ENCODE measurements around the gene RPS27L. TPM values are rescaled to one million over a fixed set of nuclear protein-coding genes. Genes with fewer than 3 reads are reported as not detected.
A peak's percentile ranks its signal among the peaks of the same experiment; 100 is the strongest.

RPS27L gene
- polyA plus RNA-seq, 1 experiment = 171 TPM

DNA sequence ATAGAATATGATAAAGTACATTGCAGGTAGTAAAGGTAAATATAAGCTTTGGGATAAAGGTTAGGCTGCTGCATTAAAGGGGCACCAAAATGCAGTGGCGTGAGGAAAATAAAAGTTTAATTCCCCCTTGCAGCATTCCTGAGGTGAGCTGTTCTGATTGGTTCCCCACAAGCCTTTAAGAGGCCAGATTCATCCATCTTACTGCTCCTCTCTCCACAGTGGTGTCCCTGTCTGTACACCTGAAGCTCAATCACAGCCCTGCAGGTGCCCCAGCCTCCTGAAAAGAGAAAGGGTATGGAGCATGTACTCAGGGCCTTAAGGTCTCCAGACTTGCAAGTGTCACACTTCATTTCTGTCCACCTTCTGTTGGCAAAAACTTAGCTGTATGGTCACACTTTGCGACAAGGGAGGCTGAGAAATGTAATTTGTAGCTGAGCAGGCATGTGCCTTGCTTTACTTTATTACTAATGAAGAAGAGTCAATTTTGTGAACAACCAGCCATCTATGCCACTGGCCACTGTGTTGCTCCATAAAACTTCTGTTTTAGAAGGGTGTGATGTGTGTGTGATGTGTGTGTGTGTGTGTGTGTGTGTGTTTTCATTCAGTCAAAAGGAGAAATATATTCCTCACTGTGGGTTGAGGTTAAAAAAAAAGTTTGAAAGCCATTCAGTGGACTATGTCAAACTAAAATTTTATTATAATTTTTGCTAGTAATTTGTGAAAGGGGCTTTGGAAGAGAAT lies 22.9 kb downstream of the RPS27L start:
- CTCF ChIA-PET = interaction anchor here (0.6 to 1.1 kb wide), 3 partner anchors 9 to 87 kb away, joined by 3 read pairs; no protein-coding TSS in a partner anchor
- peaks cover 5% of the 10 kb centered on the region for H3K36me3 ChIP-seq (ENCODE audit: control insufficient read depth, insufficient read depth, low read length)
- no peak for DNase-seq (ENCODE audit: low read depth)
- H3K4me3 ChIP-seq (ENCODE audit: low read depth, low read length) = no peak overlapping the region
- POLR2A ChIA-PET = interaction anchor here (0.6 kb wide), 2 partner anchors 11 to 155 kb away, joined by 3 read pairs; no protein-coding TSS in a partner anchor
- H3K27me3 ChIP-seq (ENCODE audit: control insufficient read depth, insufficient read depth, low read length) = no peaks in the 10 kb centered on the region
- TF ChIP-seq, protein P1, sequence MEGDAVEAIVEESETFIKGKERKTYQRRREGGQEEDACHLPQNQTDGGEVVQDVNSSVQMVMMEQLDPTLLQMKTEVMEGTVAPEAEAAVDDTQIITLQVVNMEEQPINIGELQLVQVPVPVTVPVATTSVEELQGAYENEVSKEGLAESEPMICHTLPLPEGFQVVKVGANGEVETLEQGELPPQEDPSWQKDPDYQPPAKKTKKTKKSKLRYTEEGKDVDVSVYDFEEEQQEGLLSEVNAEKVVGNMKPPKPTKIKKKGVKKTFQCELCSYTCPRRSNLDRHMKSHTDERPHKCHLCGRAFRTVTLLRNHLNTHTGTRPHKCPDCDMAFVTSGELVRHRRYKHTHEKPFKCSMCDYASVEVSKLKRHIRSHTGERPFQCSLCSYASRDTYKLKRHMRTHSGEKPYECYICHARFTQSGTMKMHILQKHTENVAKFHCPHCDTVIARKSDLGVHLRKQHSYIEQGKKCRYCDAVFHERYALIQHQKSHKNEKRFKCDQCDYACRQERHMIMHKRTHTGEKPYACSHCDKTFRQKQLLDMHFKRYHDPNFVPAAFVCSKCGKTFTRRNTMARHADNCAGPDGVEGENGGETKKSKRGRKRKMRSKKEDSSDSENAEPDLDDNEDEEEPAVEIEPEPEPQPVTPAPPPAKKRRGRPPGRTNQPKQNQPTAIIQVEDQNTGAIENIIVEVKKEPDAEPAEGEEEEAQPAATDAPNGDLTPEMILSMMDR (IDR thresholded peaks at IDR 0.05; ENCODE audit: insufficient read depth, low read depth, low read length) = no peak

DNA sequence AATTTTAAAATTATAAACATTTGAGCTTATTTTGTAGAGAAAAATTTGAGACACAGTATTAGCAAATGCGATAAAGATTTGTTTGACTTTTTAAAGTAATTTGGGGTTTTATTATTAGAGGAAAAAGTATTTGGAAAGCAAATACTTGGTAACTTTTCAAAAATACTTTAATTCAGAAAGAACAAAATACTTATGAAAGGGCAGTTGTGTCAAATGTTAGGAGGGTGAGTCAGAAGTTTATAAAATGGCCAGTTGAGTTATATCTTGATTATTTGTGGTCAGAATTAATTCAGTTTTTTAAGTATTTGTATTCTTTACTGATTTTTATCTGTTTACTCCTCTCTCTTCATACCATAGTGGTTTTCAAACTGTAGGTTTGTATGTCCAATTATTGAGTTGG lies 23.5 kb downstream of the RPS27L start:
- no peak overlapping the region for H3K4me3 ChIP-seq (ENCODE audit: low read depth, low read length)
- CTCF ChIA-PET = interaction anchor here (0.8 to 1.0 kb wide), 2 partner anchors 9 to 215 kb away, joined by 3 read pairs; no protein-coding TSS in a partner anchor
- POLR2A ChIA-PET = interaction anchor here (0.6 kb wide), 1 partner anchor 19 kb away, joined by 3 read pairs; no protein-coding TSS in a partner anchor
- peak; percentile 77 for DNase-seq (ENCODE audit: low read depth)
- no peaks in the 10 kb centered on the region for H3K27me3 ChIP-seq (ENCODE audit: control insufficient read depth, insufficient read depth, low read length)
- peaks cover 5% of the 10 kb centered on the region for H3K36me3 ChIP-seq (ENCODE audit: control insufficient read depth, insufficient read depth, low read length)
- TF ChIP-seq, protein P1 (IDR thresholded peaks at IDR 0.05; ENCODE audit: insufficient read depth, low read depth, low read length) = no peak

DNA sequence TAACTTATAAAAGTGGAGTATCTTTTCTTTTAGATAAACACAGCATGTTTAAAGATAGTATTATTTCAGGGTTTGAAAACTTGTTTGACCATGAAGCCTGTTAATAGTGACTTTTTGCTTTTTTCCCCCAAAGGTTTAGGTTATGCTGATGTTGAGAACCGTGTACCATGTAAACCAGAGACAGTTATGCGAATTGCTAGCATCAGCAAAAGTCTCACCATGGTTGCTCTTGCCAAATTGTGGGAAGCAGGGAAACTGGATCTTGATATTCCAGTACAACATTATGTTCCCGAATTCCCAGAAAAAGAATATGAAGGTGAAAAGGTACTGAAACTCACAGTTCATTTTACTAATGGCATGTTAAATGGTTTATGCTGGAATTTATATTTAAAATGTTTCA lies 30.6 kb downstream of the RPS27L start:
- H3K36me3 ChIP-seq (ENCODE audit: control insufficient read depth, insufficient read depth, low read length) = peaks cover 7% of the 10 kb centered on the region

DNA sequence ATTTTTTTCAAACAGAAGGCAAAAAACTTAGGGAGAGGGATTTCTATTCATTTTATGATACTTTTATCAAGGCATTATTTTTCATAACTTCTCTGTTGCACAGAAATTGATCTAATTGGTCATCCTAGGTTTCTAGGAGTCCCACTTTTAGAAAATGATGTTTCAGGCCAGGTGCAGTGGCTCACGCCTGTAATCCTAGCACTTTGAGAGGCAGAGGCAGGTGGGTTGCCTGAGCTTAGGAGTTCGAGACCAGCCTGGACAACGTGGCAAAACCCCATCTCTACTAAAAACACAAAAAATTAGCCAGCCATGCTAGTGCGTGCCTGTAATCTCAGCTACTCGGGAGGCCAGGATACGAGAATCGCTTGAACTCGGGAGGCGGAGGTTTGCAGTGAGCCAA lies 32.8 kb downstream of the RPS27L start:
- H3K27me3 ChIP-seq (ENCODE audit: control insufficient read depth, insufficient read depth, low read length) = no peaks in the 10 kb centered on the region
- peaks cover 2% of the 10 kb centered on the region; the same call in 1 of the 2 replicates for H3K36me3 ChIP-seq (ENCODE audit: control insufficient read depth, insufficient read depth, low read length)
- TF ChIP-seq, protein P1 (IDR thresholded peaks at IDR 0.05; ENCODE audit: insufficient read depth, low read depth, low read length) = no peak
- ChIA-PET CTCF (interaction anchor here (1.1 kb wide), 1 partner anchor 9 kb away, joined by 3 read pairs; no protein-coding TSS in a partner anchor), POLR2A (no interaction called here)
- no peak overlapping the region for H3K4me3 ChIP-seq (ENCODE audit: low read depth, low read length)
- DNase-seq (ENCODE audit: low read depth) = no peak

More for the DNA sequence above, 30.6 kb downstream of the RPS27L start:
- Histone ChIP-seq H3K4me3 (ENCODE audit: low read depth, low read length) (no peak overlapping the region), H3K27me3 (ENCODE audit: control insufficient read depth, insufficient read depth, low read length) (no peaks in the 10 kb centered on the region)
- POLR2A ChIA-PET = no interaction called here
- TF ChIP-seq, protein P1 (IDR thresholded peaks at IDR 0.05; ENCODE audit: insufficient read depth, low read depth, low read length) = no peak
- CTCF ChIA-PET = interaction anchor here (1.2 kb wide), 1 partner anchor 78 kb away, joined by 3 read pairs; no protein-coding TSS in a partner anchor
- DNase-seq (ENCODE audit: low read depth) = no peak

DNA sequence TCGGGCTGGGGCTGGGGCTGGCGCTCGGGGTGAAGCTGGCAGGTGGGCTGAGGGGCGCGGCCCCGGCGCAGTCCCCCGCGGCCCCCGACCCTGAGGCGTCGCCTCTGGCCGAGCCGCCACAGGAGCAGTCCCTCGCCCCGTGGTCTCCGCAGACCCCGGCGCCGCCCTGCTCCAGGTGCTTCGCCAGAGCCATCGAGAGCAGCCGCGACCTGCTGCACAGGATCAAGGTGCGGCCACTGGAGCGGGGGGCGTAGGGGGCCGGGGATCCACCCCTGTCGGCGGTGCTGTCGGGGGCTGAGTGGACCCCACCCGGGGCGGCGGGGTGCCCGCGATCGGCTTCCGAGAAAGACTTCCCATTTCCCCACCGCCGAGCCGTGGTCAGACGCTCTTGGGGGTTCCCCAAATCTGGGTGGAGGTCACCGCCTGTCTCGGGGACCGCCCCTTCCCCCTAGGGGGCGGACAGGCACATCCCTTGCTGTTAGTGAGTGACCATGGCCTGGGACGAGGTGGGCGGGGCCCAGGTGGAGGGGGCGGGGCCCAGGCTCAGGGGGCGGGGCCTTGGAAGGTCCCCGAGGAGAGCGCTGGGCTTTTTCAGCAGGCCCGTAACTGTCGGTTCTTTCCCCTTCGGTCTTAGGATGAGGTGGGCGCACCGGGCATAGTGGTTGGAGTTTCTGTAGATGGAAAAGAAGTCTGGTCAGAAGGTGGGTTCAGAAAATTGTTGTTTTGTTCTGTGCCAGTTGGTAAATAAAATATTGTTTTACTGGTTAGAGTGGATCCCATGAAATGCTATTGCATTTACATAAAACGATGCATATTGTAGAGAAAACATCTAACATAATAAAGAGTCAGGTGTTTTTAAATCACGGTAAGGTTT lies 35.0 kb downstream of the RPS27L start:
- Histone ChIP-seq H3K4me3 (ENCODE audit: low read depth, low read length) (peak overlapping the region; percentile 99), H3K27me3 (ENCODE audit: control insufficient read depth, insufficient read depth, low read length) (no peaks in the 10 kb centered on the region), H3K36me3 (ENCODE audit: control insufficient read depth, insufficient read depth, low read length) (no peaks in the 10 kb centered on the region)
- TF ChIP-seq, protein P1 (IDR thresholded peaks at IDR 0.05; ENCODE audit: insufficient read depth, low read depth, low read length) = peak; percentile 36; the same call in 1 of the 2 replicates
- DNase-seq (ENCODE audit: low read depth) = no peak
- CTCF ChIA-PET = no interaction called here
- POLR2A ChIA-PET = no interaction called here
